ENCODE data around the gene IFT57. TPM values are rescaled to one million over a fixed set of nuclear protein-coding genes. Genes with fewer than 3 reads are reported as not detected.
A peak's percentile ranks its signal among the peaks of the same experiment; 100 is the strongest.

IFT57 gene
- total RNA-seq, 1 experiment from 2014 or later, result 17.6 TPM

- Mint-ChIP-seq H3K27me3 (ENCODE audit: insufficient read depth, unreplicated experiment) (no peaks in the 10 kb centered on the region), H3K27ac (ENCODE audit: unreplicated experiment) (no peak overlapping the region), H3K4me1 (ENCODE audit: low read depth, unreplicated experiment) (peaks cover 6% of the 10 kb centered on the region), H3K4me3 (ENCODE audit: unreplicated experiment) (no peak overlapping the region), H3K9me3 (ENCODE audit: unreplicated experiment) (no peaks in the 10 kb centered on the region), H3K36me3 (ENCODE audit: insufficient read depth, unreplicated experiment) (no peaks in the 10 kb centered on the region)
- Histone ChIP-seq H3K4me3 (ENCODE audit: low read depth, low read length) (no peak overlapping the region), H3K4me1 (no peaks in the 10 kb centered on the region), H3K27me3 (replicated peaks; ENCODE audit: control insufficient read depth, insufficient read depth, low read length) (no peaks in the 10 kb centered on the region), H3K36me3 (ENCODE audit: control insufficient read depth, insufficient read depth, low read length) (no peaks in the 10 kb centered on the region), H3K9me3 (no peaks in the 10 kb centered on the region)
- CTCF ChIA-PET, result interaction anchor here (0.6 to 1.4 kb wide), 5 partner anchors 25 to 324 kb away, joined by 3 to 7 read pairs (median 3); no protein-coding TSS in a partner anchor
- peak; percentile 42 to 46 for TF ChIP-seq CTCF (IDR thresholded peaks at IDR 0.05; ENCODE audit: insufficient read depth in 1 of 2, low read depth in 1 of 2, low read length in 1 of 2, severe bottlenecking in 1 of 2, unreplicated experiment in 1 of 2)
- peak; percentile 50 to 51 for DNase-seq
- no TSS peak for BruUV-seq (replicated peaks)
- intact Hi-C loops (cut with micrococcal nuclease; ENCODE audit: unreplicated experiment), result loop anchor here (1.0 to 5.0 kb wide), 5 partner anchors 169 to 324 kb away; no protein-coding TSS in a partner anchor
- POLR2A ChIA-PET, result no interaction called here
Observed at GRCh38 chr3:108153451-108153981, 68.7 kb downstream of the IFT57 start.

GRCh38 chr3:108152274-108152673 lies 70.0 kb downstream of the IFT57 start:
- H3K9me3 Mint-ChIP-seq (ENCODE audit: unreplicated experiment), result no peaks in the 10 kb centered on the region
- peaks cover 6% of the 10 kb centered on the region for H3K4me1 Mint-ChIP-seq (ENCODE audit: low read depth, unreplicated experiment)
- H3K27me3 ChIP-seq (replicated peaks; ENCODE audit: control insufficient read depth, insufficient read depth, low read length), result no peaks in the 10 kb centered on the region
- H3K27me3 Mint-ChIP-seq (ENCODE audit: insufficient read depth, unreplicated experiment), result no peaks in the 10 kb centered on the region
- ChIA-PET CTCF (no interaction called here), POLR2A (no interaction called here)
- no TSS peak for BruUV-seq (replicated peaks)
- no peaks in the 10 kb centered on the region for H3K4me1 ChIP-seq
- H3K36me3 ChIP-seq (ENCODE audit: control insufficient read depth, insufficient read depth, low read length), result no peaks in the 10 kb centered on the region
- no peak for TF ChIP-seq CTCF (IDR thresholded peaks at IDR 0.05; ENCODE audit: insufficient read depth in 1 of 2, low read depth in 1 of 2, low read length in 1 of 2, severe bottlenecking in 1 of 2, unreplicated experiment in 1 of 2)
- no peak for DNase-seq
- intact Hi-C loops (cut with micrococcal nuclease; ENCODE audit: unreplicated experiment), result loop anchor here (5.0 kb wide), 1 partner anchor 215 kb away; no protein-coding TSS in a partner anchor
- H3K4me3 Mint-ChIP-seq (ENCODE audit: unreplicated experiment), result no peak overlapping the region
- H3K36me3 Mint-ChIP-seq (ENCODE audit: insufficient read depth, unreplicated experiment), result no peaks in the 10 kb centered on the region
- no peaks in the 10 kb centered on the region for H3K9me3 ChIP-seq
- no peak overlapping the region for H3K4me3 ChIP-seq (ENCODE audit: low read depth, low read length)
- H3K27ac Mint-ChIP-seq (ENCODE audit: unreplicated experiment), result no peak overlapping the region

- intact Hi-C loops (cut with micrococcal nuclease; ENCODE audit: unreplicated experiment), result loop anchor here (5.0 kb wide), 1 partner anchor 213 kb away; no protein-coding TSS in a partner anchor
- no peak for TF ChIP-seq CTCF (IDR thresholded peaks at IDR 0.05; ENCODE audit: insufficient read depth in 1 of 2, low read depth in 1 of 2, low read length in 1 of 2, severe bottlenecking in 1 of 2, unreplicated experiment in 1 of 2)
- Mint-ChIP-seq H3K9me3 (ENCODE audit: unreplicated experiment) (peaks cover 1% of the 10 kb centered on the region), H3K4me3 (ENCODE audit: unreplicated experiment) (no peak overlapping the region), H3K27me3 (ENCODE audit: insufficient read depth, unreplicated experiment) (no peaks in the 10 kb centered on the region), H3K4me1 (ENCODE audit: low read depth, unreplicated experiment) (peaks cover 6% of the 10 kb centered on the region), H3K27ac (ENCODE audit: unreplicated experiment) (no peak overlapping the region), H3K36me3 (ENCODE audit: insufficient read depth, unreplicated experiment) (no peaks in the 10 kb centered on the region)
- no peak for DNase-seq
- Histone ChIP-seq H3K4me1 (no peaks in the 10 kb centered on the region), H3K9me3 (no peaks in the 10 kb centered on the region), H3K36me3 (ENCODE audit: control insufficient read depth, insufficient read depth, low read length) (no peaks in the 10 kb centered on the region), H3K27me3 (replicated peaks; ENCODE audit: control insufficient read depth, insufficient read depth, low read length) (no peaks in the 10 kb centered on the region), H3K4me3 (ENCODE audit: low read depth, low read length) (no peak overlapping the region)
- CTCF ChIA-PET, result no interaction called here
- POLR2A ChIA-PET, result no interaction called here
- BruUV-seq (replicated peaks), result no TSS peak
Observed at GRCh38 chr3:108150200-108150599, 72.0 kb downstream of the IFT57 start.
